Naive thymus-derived CD4-positive, alpha-beta T cell (primary cell): ENCODE data around the gene ITGAX. TPM values are rescaled to one million over a fixed set of nuclear protein-coding genes. Genes with fewer than 3 reads are reported as not detected.

Experiments used
- ATAC-seq: fragments of 150-1000 bp; cut with Tn5 transposase; 2 replicates; pipeline ENCODE4 v1.10.0; 2021; ENCODE audit warnings: mild to moderate bottlenecking, moderate library complexity
- CTCF ChIA-PET: fragments of 350-600 bp; sonication (Branson Sonifier 250); formaldehyde crosslinking; loops from one replicate; lab custom pipeline; 2021; ENCODE audit warnings: antibody characterized with exemption; lab: Charles Lee
- POLR2A ChIA-PET: fragments of 350-600 bp; sonication (Branson Sonifier 250); formaldehyde crosslinking; loops from one replicate; lab custom pipeline; 2021; ENCODE audit warnings: antibody characterized with exemption, inconsistent platforms; lab: Charles Lee
- DNase-seq, 9 donors: peaks; one replicate each; pipeline versions ENCODE4 v3.0.0 to v3.0.0-alpha.2; 2020 to 2022; ENCODE audit warnings: mixed read lengths in 1 of 9
- H3K27ac ChIP-seq: one replicate; pipeline ENCODE4 v1.7.0; 2013; ENCODE audit warnings: mild to moderate bottlenecking, low read depth, low read length, moderate library complexity
- H3K27me3 ChIP-seq, 2 donors: one replicate each; pipeline ENCODE4 v1.7.0; 2013; ENCODE audit warnings: low read length in 2 of 2, mild to moderate bottlenecking in 2 of 2, moderate library complexity in 2 of 2; ENCODE audit not compliant: control insufficient read depth in 2 of 2, insufficient read depth in 2 of 2
- H3K36me3 ChIP-seq, 3 experiments: 1 replicate in 2 of 3; 2 replicates in 1 of 3; pipeline ENCODE4 v1.7.0; 2013; ENCODE audit warnings: low read length in 3 of 3, mild to moderate bottlenecking in 3 of 3, moderate library complexity in 1 of 3; ENCODE audit not compliant: insufficient read depth in 3 of 3, control insufficient read depth in 2 of 3
- H3K4me1 ChIP-seq, 2 donors: one replicate each; pipeline ENCODE4 v1.7.0; 2013; ENCODE audit warnings: low read length in 2 of 2, mild to moderate bottlenecking in 2 of 2, moderate library complexity in 1 of 2; ENCODE audit not compliant: control insufficient read depth in 2 of 2, insufficient read depth in 2 of 2
- H3K4me3 ChIP-seq: 2 replicates; pipeline ENCODE4 v1.7.0; 2013; ENCODE audit warnings: mild to moderate bottlenecking, low read length
- H3K9me3 ChIP-seq, 3 experiments: 1 replicate in 2 of 3; 2 replicates in 1 of 3; pipeline ENCODE4 v1.7.0; 2013; ENCODE audit warnings: low read length in 3 of 3; ENCODE audit not compliant: control insufficient read depth in 2 of 3
- H3K27ac Mint-ChIP-seq, 9 donors: one replicate each; pipeline ENCODE4 v1.8.0; 2020 to 2022; ENCODE audit warnings: mixed read lengths in 9 of 9, mild to moderate bottlenecking in 8 of 9, moderate library complexity in 5 of 9, inconsistent platforms in 2 of 9
- H3K27me3 Mint-ChIP-seq, 5 donors: one replicate each; pipeline ENCODE4 v1.8.0; 2021 to 2022; ENCODE audit warnings: mixed read lengths in 5 of 5, mild to moderate bottlenecking in 1 of 5
- H3K36me3 Mint-ChIP-seq, 5 donors: one replicate each; pipeline ENCODE4 v1.8.0; 2020 to 2022; ENCODE audit warnings: mixed read lengths in 5 of 5, mild to moderate bottlenecking in 3 of 5, inconsistent platforms in 1 of 5
- H3K4me1 Mint-ChIP-seq, 7 donors: one replicate each; pipeline ENCODE4 v1.8.0; 2020 to 2022; ENCODE audit warnings: mixed read lengths in 7 of 7, mild to moderate bottlenecking in 3 of 7, inconsistent platforms in 1 of 7
- H3K4me3 Mint-ChIP-seq, 10 donors: one replicate each; pipeline ENCODE4 v1.8.0; 2020 to 2022; ENCODE audit warnings: mild to moderate bottlenecking in 10 of 10, mixed read lengths in 10 of 10, moderate library complexity in 6 of 10, inconsistent platforms in 2 of 10
- H3K9me3 Mint-ChIP-seq, 11 donors: one replicate each; pipeline ENCODE4 v1.8.0; 2020 to 2022; ENCODE audit warnings: mixed read lengths in 11 of 11, mild to moderate bottlenecking in 4 of 11, inconsistent platforms in 1 of 11, moderate library complexity in 1 of 11
- intact Hi-C, 2 donors: fragments of 100-400 bp; cut with micrococcal nuclease; formaldehyde crosslinking; loops; one replicate each; pipeline ENCODE4 v1.15.1; 2023
- polyA plus RNA-seq, 2 donors: library from polyadenylated mRNA; unstranded; fragments of 300-500 nt; fragmentation: Illumina TruSeq; gene quantifications; one replicate each; pipeline ENCODE4 v1.2.3, GENCODE V29; 2021
- total RNA-seq, 6 experiments: library from RNA in 5 of 6; stranded (reverse) in 5 of 6; gene quantifications; 1 replicate in 5 of 6; 2 replicates in 1 of 6; pipeline ENCODE4 v1.2.3 and lab custom pipeline; 2021 to 2026

The ITGAX gene
- total and polyA plus RNA-seq, 7 experiments from 2014 or later, result 0.05 to 306 (median 22.1) TPM; not detected in 1

DNA sequence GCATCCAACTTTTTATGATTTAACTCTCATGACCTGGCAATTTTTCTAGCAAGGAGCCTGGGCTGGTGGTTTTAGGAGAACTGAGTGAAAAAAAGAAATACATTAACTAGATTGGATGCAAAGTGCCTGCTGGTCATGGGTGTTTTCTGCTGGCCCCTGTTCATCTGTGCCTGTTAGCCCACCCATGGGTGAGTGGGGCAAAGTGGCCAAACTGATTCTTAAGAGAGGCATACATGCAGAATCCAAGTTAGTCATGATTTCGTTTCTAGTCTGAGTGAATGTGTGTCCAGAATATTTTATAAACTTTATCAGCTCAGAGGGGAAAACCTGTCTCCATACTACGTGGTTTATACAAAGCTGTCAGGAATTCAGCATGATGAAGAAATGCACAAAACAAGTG is 33.6 kb downstream of the ITGAX start:
- POLR2A ChIA-PET, result no interaction called here

DNA sequence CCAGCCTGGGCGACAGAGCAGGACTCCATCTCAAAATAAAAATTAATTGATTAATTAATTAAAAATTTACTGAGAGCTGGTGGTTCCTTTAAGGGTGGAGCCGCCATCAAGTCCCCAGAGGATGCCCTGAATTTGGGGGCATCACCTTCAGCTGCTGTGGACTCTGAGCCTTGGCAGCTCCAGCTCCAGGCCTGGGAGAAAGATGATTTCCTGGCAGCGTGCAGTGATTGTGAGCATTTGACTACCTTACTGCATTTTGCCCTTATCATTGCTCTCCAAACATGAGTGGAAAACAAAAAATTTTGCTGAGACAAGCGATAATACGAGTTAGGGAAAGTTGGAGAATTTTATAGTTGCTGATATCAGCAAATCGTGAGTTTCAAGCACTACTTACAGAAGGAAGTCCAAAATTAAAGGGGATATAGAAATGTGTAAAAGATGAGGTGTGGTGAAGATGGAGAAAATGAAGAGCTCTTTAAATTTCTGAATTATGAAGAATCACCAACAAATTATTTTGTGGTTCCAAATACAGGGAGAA is 35.6 kb downstream of the ITGAX start:
- Mint-ChIP-seq H3K27me3 (peaks cover 0 to 23% (median 6%) of the 10 kb centered on the region in 5 donors), H3K27ac (no peak overlapping the region), H3K4me3 (no peak overlapping the region), H3K4me1 (peaks cover 0 to 10% (median 0%) of the 10 kb centered on the region in 7 donors), H3K9me3 (no peaks in the 10 kb centered on the region), H3K36me3 (no peaks in the 10 kb centered on the region)
- H3K9me3 ChIP-seq, result no peaks in the 10 kb centered on the region
- intact Hi-C loops, result no loop called here
- H3K36me3 ChIP-seq, result no peaks in the 10 kb centered on the region
- POLR2A ChIA-PET, result no interaction called here
- ATAC-seq (no peak), DNase-seq (no peak)
- H3K4me1 ChIP-seq, result no peaks in the 10 kb centered on the region
- H3K4me3 ChIP-seq, result no peak overlapping the region
- H3K27ac ChIP-seq, result no peak overlapping the region
- H3K27me3 ChIP-seq, result no peaks in the 10 kb centered on the region
- CTCF ChIA-PET, result interaction anchor here (0.6 kb wide), 1 partner anchor 345 kb away, joined by 4 read pairs; no protein-coding TSS in a partner anchor

More for the DNA sequence above, 33.6 kb downstream of the ITGAX start:
- Mint-ChIP-seq H3K27ac (no peak overlapping the region), H3K9me3 (no peaks in the 10 kb centered on the region), H3K27me3 (peaks cover 0 to 23% (median 6%) of the 10 kb centered on the region in 5 donors), H3K4me1 (peaks cover 0 to 19% (median 0%) of the 10 kb centered on the region in 7 donors), H3K36me3 (no peaks in the 10 kb centered on the region), H3K4me3 (no peak overlapping the region)
- Histone ChIP-seq H3K27ac (no peak overlapping the region), H3K27me3 (peaks cover 0 to 4% of the 10 kb centered on the region in 2 donors), H3K4me3 (no peak overlapping the region), H3K9me3 (no peaks in the 10 kb centered on the region), H3K36me3 (no peaks in the 10 kb centered on the region), H3K4me1 (no peaks in the 10 kb centered on the region)
- intact Hi-C loops, result loop anchor here in 1 of 2 donors (5.0 kb wide), 1 partner anchor 34 kb away; no protein-coding TSS in a partner anchor
- ATAC-seq (no peak), DNase-seq (no peak)
- CTCF ChIA-PET, result interaction anchor here (0.6 kb wide), 1 partner anchor 406 kb away, joined by 3 read pairs; no protein-coding TSS in a partner anchor

DNA sequence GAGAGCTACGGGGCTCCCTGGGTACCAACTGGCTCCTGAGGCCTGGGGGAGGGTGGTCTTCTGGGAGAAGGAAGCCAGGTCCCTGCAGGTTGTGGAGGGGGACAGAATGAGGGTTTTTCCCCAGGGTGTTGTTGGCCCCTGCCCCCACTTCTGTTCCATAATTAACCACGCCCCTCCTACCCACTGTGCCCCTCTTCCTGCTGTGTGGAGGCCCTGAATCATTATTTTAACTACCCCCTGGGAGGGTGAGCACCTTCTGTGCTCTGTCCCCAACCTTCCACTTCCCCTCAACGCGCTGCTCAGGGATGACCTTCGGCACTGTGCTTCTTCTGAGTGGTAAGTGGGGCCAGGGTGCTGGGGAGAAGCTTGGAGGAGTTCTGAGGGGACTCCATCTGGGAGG is 38.1 kb downstream of the ITGAX start, which contains the start of gene ITGAD:
ITGAD (plus strand) TSS at position 280 of the 400 bp plus-strand sequence; CDS start at position 306, 26 bp downstream.
- no peaks in the 10 kb centered on the region for H3K9me3 Mint-ChIP-seq
- CTCF ChIA-PET, result no interaction called here
- Histone ChIP-seq H3K36me3 (no peaks in the 10 kb centered on the region), H3K4me3 (no peak within 1 kb of the TSS), H3K9me3 (no peaks in the 10 kb centered on the region), H3K27me3 (no peaks in the 10 kb centered on the region), H3K4me1 (no peaks in the 10 kb centered on the region), H3K27ac (no peak within 1 kb of the TSS)
- ATAC-seq (no peak), DNase-seq (no peak)
- peaks cover 0 to 19% (median 6%) of the 10 kb centered on the region in 5 donors for H3K27me3 Mint-ChIP-seq
- no peak within 1 kb of the TSS for H3K4me3 Mint-ChIP-seq
- POLR2A ChIA-PET, result no interaction called here
- H3K4me1 Mint-ChIP-seq, result peaks cover 0 to 4% (median 0%) of the 10 kb centered on the region in 7 donors
- H3K36me3 Mint-ChIP-seq, result peaks cover 0 to 2% (median 0%) of the 10 kb centered on the region in 5 donors
- intact Hi-C loops, result no loop called here
- H3K27ac Mint-ChIP-seq, result no peak within 1 kb of the TSS

DNA sequence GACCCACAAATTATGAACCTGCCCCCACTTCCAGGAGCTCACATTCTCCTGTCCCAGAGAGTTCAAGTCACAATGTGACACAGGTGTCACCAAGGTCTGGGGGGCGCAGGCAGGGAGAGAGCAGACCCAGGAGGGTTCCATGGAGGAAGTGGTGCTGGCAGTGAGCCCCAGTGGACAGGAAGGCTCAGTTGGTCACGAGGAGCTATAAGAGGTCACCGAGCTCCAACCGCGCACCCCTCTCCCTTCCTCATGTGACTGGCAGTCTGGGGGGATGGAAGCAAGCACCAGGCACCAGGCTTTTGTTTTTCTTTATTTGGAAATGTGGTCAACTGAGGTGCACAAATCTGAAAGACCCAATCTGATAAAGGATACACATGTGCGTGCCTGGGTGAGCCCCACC is 40.7 kb downstream of the ITGAX start:
- H3K9me3 ChIP-seq, result no peaks in the 10 kb centered on the region
- ChIA-PET POLR2A (no interaction called here), CTCF (interaction anchor here (0.6 kb wide), 1 partner anchor 36 kb away, joined by 3 read pairs; no protein-coding TSS in a partner anchor)
- H3K36me3 ChIP-seq, result no peaks in the 10 kb centered on the region
- H3K27me3 ChIP-seq, result no peaks in the 10 kb centered on the region
- ATAC-seq, result no peak
- H3K27ac ChIP-seq, result no peak overlapping the region
- Mint-ChIP-seq H3K9me3 (peaks cover 0 to 13% (median 8%) of the 10 kb centered on the region in 11 donors), H3K4me3 (no peak overlapping the region), H3K27ac (no peak overlapping the region), H3K4me1 (peaks cover 0 to 21% (median 6%) of the 10 kb centered on the region in 7 donors), H3K36me3 (peaks cover 4 to 15% (median 5%) of the 10 kb centered on the region in 5 donors), H3K27me3 (peaks cover 0 to 6% (median 0%) of the 10 kb centered on the region in 5 donors)
- peaks cover 0 to 21% of the 10 kb centered on the region in 2 donors for H3K4me1 ChIP-seq
- DNase-seq, result no peak
- intact Hi-C loops, result no loop called here
- no peak overlapping the region for H3K4me3 ChIP-seq

DNA sequence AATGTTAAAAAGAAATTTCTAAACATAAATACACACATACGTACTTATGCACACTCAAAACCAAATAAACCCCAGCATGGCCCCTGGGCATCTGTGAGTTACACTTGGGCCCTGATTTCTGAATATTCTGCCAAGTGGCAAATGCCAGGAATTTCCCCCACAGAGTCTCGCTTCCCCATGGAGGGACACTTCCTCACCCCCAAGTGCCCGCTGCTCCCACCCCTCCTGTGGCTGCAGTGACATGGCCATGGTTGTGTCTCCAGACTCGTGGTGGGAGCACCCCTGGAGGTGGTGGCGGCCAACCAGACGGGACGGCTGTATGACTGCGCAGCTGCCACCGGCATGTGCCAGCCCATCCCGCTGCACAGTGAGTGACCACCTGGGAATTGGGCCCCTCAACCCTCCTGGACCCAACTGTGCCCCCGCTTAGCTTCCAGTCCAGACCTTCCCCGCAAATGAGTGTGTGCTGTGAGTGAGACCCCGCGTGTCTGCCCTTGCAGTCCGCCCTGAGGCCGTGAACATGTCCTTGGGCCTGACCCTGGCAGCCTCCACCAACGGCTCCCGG is 42.2 kb downstream of the ITGAX start:
- ChIA-PET POLR2A (no interaction called here), CTCF (no interaction called here)
- Histone ChIP-seq H3K4me3 (no peak overlapping the region), H3K36me3 (no peaks in the 10 kb centered on the region), H3K9me3 (no peaks in the 10 kb centered on the region), H3K27ac (no peak overlapping the region), H3K27me3 (no peaks in the 10 kb centered on the region), H3K4me1 (peaks cover 0 to 21% of the 10 kb centered on the region in 2 donors)
- ATAC-seq (no peak), DNase-seq (no peak)
- Mint-ChIP-seq H3K9me3 (peaks cover 0 to 13% (median 8%) of the 10 kb centered on the region in 11 donors), H3K27me3 (peaks cover 0 to 4% (median 0%) of the 10 kb centered on the region in 5 donors), H3K27ac (no peak overlapping the region), H3K36me3 (peaks cover 4 to 15% (median 5%) of the 10 kb centered on the region in 5 donors), H3K4me3 (no peak overlapping the region), H3K4me1 (peaks cover 0 to 21% (median 6%) of the 10 kb centered on the region in 7 donors)
- intact Hi-C loops, result no loop called here

DNA sequence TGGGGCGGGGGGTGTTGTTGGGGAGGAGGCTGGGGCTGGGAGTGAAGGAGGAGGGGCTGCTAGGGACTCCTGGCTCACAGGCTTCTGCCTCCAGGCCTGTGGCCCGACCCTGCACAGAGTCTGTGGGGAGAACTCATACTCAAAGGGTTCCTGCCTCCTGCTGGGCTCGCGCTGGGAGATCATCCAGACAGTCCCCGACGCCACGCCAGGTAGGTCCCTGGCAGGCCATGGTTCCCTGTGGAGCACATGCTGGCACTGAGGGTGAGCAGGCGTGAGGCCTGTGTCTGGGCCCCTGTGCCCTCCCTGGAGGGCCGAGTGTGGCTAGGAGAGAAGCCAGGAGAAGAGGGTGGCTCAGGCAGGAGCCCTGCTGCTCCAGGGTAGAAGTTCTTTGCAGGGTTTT is 42.7 kb downstream of the ITGAX start:
- no peak overlapping the region for H3K27ac ChIP-seq
- no peak for DNase-seq
- peaks cover 0 to 23% of the 10 kb centered on the region in 2 donors for H3K4me1 ChIP-seq
- POLR2A ChIA-PET, result no interaction called here
- CTCF ChIA-PET, result no interaction called here
- no peaks in the 10 kb centered on the region for H3K36me3 ChIP-seq
- no peaks in the 10 kb centered on the region for H3K27me3 ChIP-seq
- intact Hi-C loops, result no loop called here
- ATAC-seq, result no peak
- H3K4me3 ChIP-seq, result no peak overlapping the region
- peaks cover 0 to 13% (median 8%) of the 10 kb centered on the region in 11 donors for H3K9me3 Mint-ChIP-seq
- H3K27me3 Mint-ChIP-seq, result peaks cover 0 to 4% (median 0%) of the 10 kb centered on the region in 5 donors
- no peaks in the 10 kb centered on the region for H3K9me3 ChIP-seq
- H3K4me1 Mint-ChIP-seq, result peaks cover 0 to 21% (median 6%) of the 10 kb centered on the region in 7 donors
- H3K4me3 Mint-ChIP-seq, result no peak overlapping the region
- no peak overlapping the region for H3K27ac Mint-ChIP-seq
- H3K36me3 Mint-ChIP-seq, result peaks cover 4 to 15% (median 5%) of the 10 kb centered on the region in 5 donors
